Stomach smooth muscle (tissue), 2 donors: ENCODE measurements around the gene LENEP.

Experiments
- H3K27ac ChIP-seq: one replicate; pipeline ENCODE4 v1.7.0; 2013; ENCODE audit warnings: mild to moderate bottlenecking, low read length, inconsistent platforms
- H3K27me3 ChIP-seq, 2 donors: one replicate each; pipeline ENCODE4 v1.7.0; 2013; ENCODE audit warnings: low read length in 2 of 2; ENCODE audit not compliant: insufficient read depth in 2 of 2, control insufficient read depth in 1 of 2
- H3K36me3 ChIP-seq, 2 donors: one replicate each; pipeline ENCODE4 v1.7.0; 2013; ENCODE audit warnings: low read length in 2 of 2; ENCODE audit not compliant: control insufficient read depth in 2 of 2, insufficient read depth in 2 of 2
- H3K4me1 ChIP-seq: one replicate; pipeline ENCODE4 v1.7.0; 2013; ENCODE audit warnings: low read length; ENCODE audit not compliant: control insufficient read depth, insufficient read depth
- H3K4me3 ChIP-seq, 2 donors: one replicate each; pipeline ENCODE4 v1.7.0; 2013; ENCODE audit warnings: low read length in 2 of 2
- H3K9ac ChIP-seq, 2 donors: one replicate each; pipeline ENCODE4 v1.7.0; 2013; ENCODE audit warnings: low read length in 2 of 2, mild to moderate bottlenecking in 1 of 2
- H3K9me3 ChIP-seq, 2 donors: one replicate each; pipeline ENCODE4 v1.7.0; 2013; ENCODE audit warnings: low read length in 2 of 2; ENCODE audit not compliant: control insufficient read depth in 2 of 2
- donor health status: healthy.
- donor health status: Pancreatic carcinoma.

Gene LENEP

GRCh38 chr1:155007251-155007828 is 14.0 kb downstream of the LENEP start:
- peaks cover 63% of the 10 kb centered on the region for H3K4me1 ChIP-seq
- no peaks in the 10 kb centered on the region for H3K36me3 ChIP-seq
- no peaks in the 10 kb centered on the region for H3K27me3 ChIP-seq
- peak overlapping the region; percentile 48 to 55 for H3K9ac ChIP-seq
- peak overlapping the region; percentile 94 for H3K27ac ChIP-seq
- H3K4me3 ChIP-seq = peak overlapping the region in 1 of 2 donors; percentile 44
- no peaks in the 10 kb centered on the region for H3K9me3 ChIP-seq

GRCh38 chr1:155008015-155008941 is 14.9 kb downstream of the LENEP start:
- no peaks in the 10 kb centered on the region for H3K27me3 ChIP-seq
- H3K27ac ChIP-seq = peak overlapping the region; percentile 94
- H3K9ac ChIP-seq = peak overlapping the region; percentile 21 to 48
- H3K36me3 ChIP-seq = no peaks in the 10 kb centered on the region
- H3K4me1 ChIP-seq = peaks cover 70% of the 10 kb centered on the region
- no peak overlapping the region for H3K4me3 ChIP-seq
- no peaks in the 10 kb centered on the region for H3K9me3 ChIP-seq

DNA sequence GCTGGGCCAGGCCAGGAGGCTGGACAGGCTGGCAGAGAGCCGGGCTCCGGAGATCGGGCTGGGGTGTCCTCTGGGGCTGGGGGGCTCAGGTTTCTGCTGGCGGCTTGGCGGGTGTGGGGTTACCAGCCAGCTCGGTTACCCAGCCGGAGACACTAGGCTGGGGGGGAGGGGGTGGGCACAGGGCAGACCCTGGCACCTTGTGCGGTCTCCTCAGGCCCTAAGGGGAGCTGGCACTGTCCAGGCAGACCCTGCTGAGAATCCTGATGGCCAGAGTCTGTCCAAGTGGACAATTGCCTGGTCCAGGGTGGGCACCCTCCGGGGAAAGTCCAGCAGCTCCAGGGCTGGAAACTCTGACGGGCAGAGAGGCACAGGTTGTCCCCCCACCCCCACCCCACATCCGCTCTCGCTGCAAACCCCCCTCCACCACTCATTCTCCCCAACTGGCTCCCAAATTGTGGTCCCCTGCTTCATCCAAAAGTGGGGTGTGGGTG is 15.9 kb downstream of the LENEP start:
- Histone ChIP-seq H3K27me3 (no peaks in the 10 kb centered on the region), H3K9me3 (no peaks in the 10 kb centered on the region), H3K4me3 (no peak overlapping the region), H3K4me1 (peaks cover 66% of the 10 kb centered on the region), H3K36me3 (no peaks in the 10 kb centered on the region), H3K9ac (no peak overlapping the region), H3K27ac (no peak overlapping the region)

DNA sequence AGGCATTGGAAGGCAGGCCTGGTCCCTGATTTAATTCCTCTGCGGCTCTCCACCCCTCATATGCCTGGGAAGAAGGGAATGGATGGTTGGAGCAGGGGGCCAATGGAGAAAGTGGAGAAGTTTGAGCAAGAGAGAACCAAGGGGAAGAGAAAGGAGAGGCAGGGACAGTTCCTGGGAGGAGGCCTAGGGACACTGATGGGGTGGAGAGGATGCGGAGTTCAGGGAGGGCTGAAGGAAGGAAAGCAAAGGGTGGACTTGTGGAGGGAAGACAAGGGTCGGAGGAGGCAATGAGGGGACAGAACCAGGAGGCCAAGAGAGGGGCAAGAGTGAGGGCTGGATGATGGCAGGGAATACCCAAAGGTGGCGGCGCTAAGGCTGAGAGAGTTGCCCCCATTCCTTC is 16.4 kb downstream of the LENEP start:
- no peak overlapping the region for H3K9ac ChIP-seq
- peaks cover 61% of the 10 kb centered on the region for H3K4me1 ChIP-seq
- no peaks in the 10 kb centered on the region for H3K9me3 ChIP-seq
- no peaks in the 10 kb centered on the region for H3K36me3 ChIP-seq
- no peak overlapping the region for H3K4me3 ChIP-seq
- no peaks in the 10 kb centered on the region for H3K27me3 ChIP-seq
- H3K27ac ChIP-seq = no peak overlapping the region

GRCh38 chr1:155010211-155010918 is 17.0 kb downstream of the LENEP start:
- peaks cover 56% of the 10 kb centered on the region for H3K4me1 ChIP-seq
- H3K36me3 ChIP-seq = no peaks in the 10 kb centered on the region
- H3K9ac ChIP-seq = no peak overlapping the region
- no peaks in the 10 kb centered on the region for H3K27me3 ChIP-seq
- no peak overlapping the region for H3K4me3 ChIP-seq
- H3K9me3 ChIP-seq = no peaks in the 10 kb centered on the region
- peak overlapping the region; percentile 55 for H3K27ac ChIP-seq

GRCh38 chr1:155011004-155011416 is 17.6 kb downstream of the LENEP start:
- Histone ChIP-seq H3K27me3 (no peaks in the 10 kb centered on the region), H3K36me3 (no peaks in the 10 kb centered on the region), H3K4me1 (peaks cover 49% of the 10 kb centered on the region), H3K4me3 (no peak overlapping the region), H3K9ac (no peak overlapping the region), H3K9me3 (no peaks in the 10 kb centered on the region), H3K27ac (peak overlapping the region; percentile 55)

DNA sequence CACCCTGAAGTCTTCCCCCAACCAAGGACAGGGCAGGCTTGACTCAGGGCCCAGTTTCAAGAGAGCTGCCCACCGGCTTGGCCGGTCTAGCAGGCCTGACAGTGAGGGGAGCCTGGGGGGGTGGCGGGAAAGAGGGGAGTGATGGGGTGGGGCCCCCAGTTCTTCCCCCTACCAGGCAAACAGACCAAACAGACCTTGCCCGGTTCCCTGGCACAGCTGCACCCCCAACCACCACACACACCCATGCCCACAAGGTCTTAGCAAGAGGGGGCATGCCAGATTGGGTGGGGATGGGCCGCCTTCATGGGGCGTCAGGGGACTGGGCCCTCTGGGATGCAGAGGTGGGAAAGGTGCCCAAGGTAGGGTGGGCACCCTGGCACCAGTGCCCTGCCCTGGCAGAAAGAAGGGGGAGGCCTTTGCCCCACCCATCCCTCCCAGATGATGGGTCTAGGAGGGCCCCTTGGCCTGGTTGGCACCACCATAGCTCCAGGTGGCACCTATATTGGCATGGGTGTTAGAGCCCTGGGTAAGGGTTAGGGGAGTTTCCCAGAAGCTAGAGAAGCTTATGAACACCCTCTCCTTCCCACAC is 18.1 kb downstream of the LENEP start:
- H3K27ac ChIP-seq = peak overlapping the region; percentile 55
- H3K27me3 ChIP-seq = no peaks in the 10 kb centered on the region
- peaks cover 44% of the 10 kb centered on the region for H3K4me1 ChIP-seq
- peak overlapping the region in 1 of 2 donors; percentile 15 for H3K4me3 ChIP-seq
- no peaks in the 10 kb centered on the region for H3K36me3 ChIP-seq
- H3K9me3 ChIP-seq = no peaks in the 10 kb centered on the region
- no peak overlapping the region for H3K9ac ChIP-seq

DNA sequence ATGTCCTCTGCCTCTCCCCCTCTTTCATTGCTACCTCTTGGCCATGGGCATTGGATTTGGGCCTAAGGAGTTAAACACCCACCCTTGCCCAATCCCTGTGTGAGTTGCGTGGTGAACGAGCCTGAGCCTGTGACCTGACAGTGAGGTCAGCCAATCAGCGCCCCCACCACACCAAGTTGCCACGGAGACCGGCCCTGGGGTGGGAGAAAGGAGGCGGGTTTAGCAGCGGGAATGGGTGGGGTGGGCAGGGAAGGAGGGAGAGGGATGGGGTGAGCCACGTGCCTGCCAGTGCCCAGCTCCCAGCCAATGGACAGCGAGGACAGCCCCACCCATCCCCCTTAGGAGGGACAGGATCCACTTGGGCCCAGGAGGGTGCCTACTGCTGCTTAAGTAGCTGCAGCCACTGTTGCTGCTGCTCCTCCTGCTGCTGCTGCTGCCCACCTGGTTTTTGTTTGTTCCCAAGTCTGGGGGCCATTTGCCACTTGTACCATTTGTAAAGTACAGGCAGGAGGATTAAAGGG is 18.7 kb downstream of the LENEP start:
- peak overlapping the region in 1 of 2 donors; percentile 15 for H3K4me3 ChIP-seq
- peak overlapping the region; percentile 55 for H3K27ac ChIP-seq
- H3K9ac ChIP-seq = no peak overlapping the region
- no peaks in the 10 kb centered on the region for H3K9me3 ChIP-seq
- no peaks in the 10 kb centered on the region for H3K36me3 ChIP-seq
- peaks cover 43% of the 10 kb centered on the region for H3K4me1 ChIP-seq
- no peaks in the 10 kb centered on the region for H3K27me3 ChIP-seq

GRCh38 chr1:155012776-155013602 is 19.6 kb downstream of the LENEP start:
- Histone ChIP-seq H3K9me3 (no peaks in the 10 kb centered on the region), H3K4me1 (peaks cover 43% of the 10 kb centered on the region), H3K27me3 (no peaks in the 10 kb centered on the region), H3K4me3 (no peak overlapping the region), H3K36me3 (no peaks in the 10 kb centered on the region), H3K9ac (no peak overlapping the region), H3K27ac (peak overlapping the region; percentile 18)
